Measurements from ENCODE around the gene BCL2.

- no peak for TF ChIP-seq EZH2 (IDR thresholded peaks at IDR 0.05; ENCODE audit: borderline replicate concordance, low read depth, low read length, severe bottlenecking)
- no peak for TF ChIP-seq CTCF (IDR thresholded peaks at IDR 0.05; ENCODE audit: borderline replicate concordance, extremely low read depth, low read length, poor library complexity, severe bottlenecking)
Measured at GRCh38 chr18:63299837-63300745, 19.5 kb downstream of the BCL2 start.
